HG02610 (cell line): ENCODE data around the gene VAC14.

ENCODE experiments used
- ATAC-seq: cut with Tn5 transposase; IDR thresholded peaks from one replicate; pipeline ENCODE4 v1.9.1; 2021; ENCODE audit warnings: mild to moderate bottlenecking, moderate library complexity; ENCODE audit not compliant: unreplicated experiment

VAC14 gene

GRCh38 chr16:70664325-70665112 lies 136.4 kb downstream of the VAC14 start:
- ATAC-seq = no peak

GRCh38 chr16:70663524-70664324 lies 137.2 kb downstream of the VAC14 start:
- ATAC-seq = no peak

DNA sequence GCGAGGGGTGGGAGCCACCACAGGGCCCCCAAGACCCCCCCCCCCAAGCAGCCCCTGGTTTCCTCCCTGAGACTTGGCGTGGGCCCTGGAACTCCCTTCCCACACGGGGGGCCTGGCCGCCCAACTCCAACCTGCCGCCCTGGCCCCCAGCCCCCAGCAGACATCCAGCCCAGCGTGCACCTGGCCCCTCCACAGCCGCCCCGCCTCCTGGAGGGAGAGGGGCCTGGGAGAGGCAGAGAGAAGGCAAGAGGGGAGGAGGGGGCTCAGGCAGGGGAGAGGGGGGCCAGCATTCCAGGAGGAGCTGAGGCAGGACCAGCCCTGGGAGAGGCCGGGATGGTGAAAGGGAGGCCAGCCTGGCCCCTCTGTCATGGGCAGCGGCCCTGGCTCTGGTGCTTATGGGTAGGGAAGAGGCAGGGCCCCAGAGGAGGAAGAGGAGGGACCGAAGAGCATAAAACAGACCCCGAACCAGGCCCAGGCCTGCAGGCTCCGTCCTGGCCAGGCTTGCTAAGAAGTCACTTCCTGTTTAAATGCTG lies 137.9 kb downstream of the VAC14 start:
- no peak for ATAC-seq

DNA sequence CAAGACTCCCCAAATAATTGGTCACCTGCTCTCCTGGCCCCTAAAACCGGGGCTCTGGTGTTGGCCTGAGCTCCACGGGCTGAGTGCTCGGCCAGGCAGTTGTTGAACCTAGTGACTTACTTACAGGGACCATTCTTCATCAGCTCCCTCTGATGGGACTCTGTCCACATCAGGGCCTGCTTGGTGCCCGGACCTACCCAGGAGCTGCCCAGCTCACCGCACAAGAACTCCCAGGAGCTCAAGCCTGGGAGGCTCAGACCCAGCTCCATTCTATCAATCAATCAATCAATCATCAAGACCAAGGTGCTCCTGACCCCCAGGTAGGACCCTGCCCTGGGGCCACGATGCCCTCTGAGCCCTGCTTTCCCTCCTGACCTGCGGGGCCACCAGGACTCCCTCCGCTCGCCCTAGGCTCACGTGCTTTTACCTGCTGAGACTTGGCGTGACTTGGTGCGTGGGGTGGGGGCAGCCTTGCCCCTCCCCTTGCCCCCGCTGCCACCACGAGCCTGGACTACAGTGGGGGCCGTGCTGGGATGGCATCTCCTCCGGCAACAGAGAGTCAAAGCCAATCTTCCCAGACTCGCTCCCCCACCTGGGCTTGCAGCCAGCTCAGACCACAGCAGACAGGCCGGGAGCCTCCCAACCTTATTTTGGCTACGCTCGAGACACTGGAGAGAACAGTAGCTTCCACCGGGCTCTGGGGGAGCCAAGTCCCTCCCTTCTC lies 138.9 kb downstream of the VAC14 start:
- no peak for ATAC-seq

DNA sequence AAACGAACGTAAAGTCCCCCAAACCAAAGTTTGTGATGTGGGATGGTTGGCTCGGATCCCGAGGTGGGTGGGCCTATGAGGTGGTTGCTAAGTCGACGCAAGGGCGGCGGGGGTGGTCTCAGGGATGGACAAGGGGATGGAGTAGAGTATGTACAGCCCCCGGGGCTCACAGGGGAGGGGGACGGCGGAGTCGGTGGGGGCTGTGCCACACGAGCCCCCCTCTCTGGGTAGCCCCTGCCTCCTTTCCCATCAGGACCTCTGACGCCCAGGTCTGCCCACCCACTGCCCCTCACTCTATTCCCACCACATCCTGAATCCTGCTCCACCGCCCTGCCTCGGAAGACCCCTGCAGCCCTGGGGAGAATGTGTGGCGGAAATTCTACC lies 139.4 kb downstream of the VAC14 start:
- no peak for ATAC-seq

DNA sequence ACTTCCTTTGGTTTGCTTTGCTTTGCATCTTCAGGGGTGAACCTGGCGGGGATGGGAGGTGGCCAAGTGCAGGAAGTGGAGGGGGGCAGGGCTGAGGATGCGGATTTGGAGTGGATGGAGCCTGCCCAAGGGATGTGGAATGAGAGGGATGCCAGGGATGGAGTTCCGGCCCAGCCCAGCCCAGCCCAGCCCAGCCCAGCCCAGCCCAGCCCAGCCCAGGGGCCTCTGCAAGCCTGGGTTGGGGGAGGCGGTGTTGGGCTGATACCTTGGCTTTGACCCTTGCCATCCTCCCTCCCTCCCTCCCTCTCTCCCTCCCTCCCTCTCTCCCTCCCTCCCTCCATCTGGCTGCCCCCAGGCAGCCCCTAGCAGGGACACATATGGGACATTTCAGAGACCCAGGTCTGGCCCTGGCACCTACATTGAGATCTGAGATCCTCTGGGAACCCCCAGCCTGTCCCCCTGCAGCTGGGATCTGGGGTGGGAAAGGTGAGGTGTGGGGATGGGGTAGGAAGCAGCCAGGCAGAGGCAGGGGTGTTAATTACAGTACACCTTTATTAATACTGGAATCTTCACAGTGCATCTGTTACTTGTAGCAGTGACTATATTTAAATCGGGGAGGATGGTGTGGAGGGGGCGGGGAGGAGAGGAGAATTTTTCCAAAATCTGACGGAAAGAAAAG lies 140.1 kb downstream of the VAC14 start:
- ATAC-seq = no peak

GRCh38 chr16:70659953-70660671 lies 140.8 kb downstream of the VAC14 start:
- ATAC-seq = no peak

DNA sequence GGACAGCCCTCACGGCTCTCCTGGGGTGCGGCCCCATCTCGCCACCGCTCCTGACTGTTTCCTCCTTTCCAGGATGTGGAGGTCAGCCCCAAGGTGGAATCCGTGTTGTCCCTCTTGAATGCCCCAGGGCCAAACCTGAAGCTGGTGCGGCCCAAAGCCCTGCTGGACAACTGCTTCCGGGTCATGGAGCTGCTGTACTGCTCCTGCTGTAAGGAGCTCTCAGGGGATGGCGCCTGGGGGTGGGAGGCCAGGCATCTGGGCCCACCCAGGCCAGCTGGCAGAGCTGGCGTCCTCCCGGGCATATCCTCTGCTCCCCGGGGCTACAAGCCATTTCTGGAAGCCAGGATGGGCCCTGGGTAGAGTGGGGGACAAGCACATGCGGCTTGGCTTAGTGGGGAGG lies 141.4 kb downstream of the VAC14 start:
- ATAC-seq = no peak

DNA sequence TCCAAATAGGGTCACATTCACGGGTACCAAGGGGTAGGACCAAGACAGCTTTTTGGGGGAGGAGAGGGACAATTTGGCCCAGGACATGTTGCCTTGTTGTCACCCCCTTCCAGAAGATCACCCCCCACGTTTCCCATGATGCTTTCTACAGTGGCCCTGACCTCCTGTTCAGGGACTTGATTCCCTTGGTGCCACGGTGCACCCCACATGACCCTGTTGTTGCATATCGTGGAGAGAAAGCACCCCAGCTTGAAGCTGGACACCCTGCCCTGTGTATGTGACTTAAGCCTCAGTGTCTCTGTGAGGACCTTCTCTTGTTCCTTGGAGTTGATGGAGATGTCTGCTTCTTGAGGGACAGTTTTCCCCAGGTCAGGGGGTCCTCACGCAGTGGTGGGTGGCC lies 142.0 kb downstream of the VAC14 start:
- no peak for ATAC-seq

- ATAC-seq = no peak
Measured at GRCh38 chr16:70657956-70658355, 143.0 kb downstream of the VAC14 start.

DNA sequence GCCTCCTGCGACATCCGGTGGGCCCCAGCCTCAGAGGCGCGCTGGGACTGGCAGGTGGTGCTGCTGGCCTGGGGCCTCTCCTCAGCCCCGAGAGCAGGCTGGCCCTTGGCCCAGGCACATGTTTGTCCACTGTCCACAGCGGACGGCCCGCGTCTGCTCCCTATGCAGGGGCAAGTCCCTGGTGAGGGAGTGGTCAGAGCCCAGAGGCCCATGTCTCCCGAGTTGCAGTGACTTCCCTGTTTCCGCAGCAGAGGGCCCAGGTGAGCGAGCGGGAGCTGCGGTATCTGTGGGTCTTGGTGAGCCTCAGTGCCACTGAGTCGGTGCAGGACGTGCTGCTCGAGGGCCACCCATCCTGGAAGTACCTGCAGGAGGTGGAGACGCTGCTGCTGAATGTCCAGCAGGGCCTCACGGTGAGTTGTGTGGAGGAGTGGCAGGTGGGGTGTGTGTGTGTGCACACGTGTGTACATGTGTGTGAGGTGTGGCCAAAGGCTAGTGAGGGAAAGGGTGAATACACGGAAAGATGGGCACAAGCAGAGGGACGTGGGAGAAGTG lies 144.2 kb downstream of the VAC14 start:
- ATAC-seq = no peak

GRCh38 chr16:70656065-70656711 lies 144.8 kb downstream of the VAC14 start:
- no peak for ATAC-seq

DNA sequence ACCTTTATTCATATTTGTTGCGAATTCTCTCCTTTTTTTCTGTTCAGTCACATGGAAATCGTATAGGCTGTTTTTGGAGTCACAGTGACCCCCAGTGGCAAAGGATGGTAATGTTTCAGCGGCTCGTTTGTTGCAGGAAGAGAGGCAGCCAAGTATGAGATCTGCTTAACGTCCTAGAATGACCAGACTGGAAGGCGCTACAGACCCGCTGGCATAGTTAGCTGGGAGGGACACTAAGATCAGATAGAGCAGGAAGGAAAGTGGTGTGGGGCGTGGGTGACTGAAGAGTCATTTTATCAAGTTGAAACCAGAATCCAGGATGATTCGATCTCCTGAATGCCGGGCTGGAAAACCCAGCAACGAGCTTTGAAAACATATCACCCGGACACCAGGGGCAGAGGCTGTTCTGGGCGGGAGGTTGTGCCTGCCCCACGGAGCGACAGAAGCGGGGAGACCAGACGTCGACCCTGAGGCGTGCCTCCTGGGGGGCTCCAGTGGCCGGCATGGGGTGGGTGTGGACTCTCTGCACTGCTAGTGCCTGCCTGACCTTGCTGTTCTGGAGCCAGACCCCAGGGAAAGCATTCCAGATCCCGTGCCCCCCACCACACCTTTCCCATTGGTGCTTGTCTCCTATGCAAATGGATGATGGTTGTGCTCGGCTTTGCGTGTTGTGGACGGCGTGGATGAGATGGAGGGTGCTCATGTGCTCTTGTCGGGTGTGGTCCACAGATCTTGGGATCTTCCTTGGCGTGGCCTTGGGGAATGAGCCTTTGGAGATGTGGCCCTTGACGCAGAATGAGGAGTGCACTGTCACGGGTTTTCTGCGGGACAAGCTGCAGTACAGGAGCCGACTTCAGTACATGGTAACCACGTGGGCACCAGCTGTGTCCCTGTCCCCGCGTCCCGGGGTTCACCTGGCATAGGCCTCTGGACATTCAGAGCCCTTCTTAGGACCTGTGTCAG lies 146.9 kb downstream of the VAC14 start:
- ATAC-seq = no peak

DNA sequence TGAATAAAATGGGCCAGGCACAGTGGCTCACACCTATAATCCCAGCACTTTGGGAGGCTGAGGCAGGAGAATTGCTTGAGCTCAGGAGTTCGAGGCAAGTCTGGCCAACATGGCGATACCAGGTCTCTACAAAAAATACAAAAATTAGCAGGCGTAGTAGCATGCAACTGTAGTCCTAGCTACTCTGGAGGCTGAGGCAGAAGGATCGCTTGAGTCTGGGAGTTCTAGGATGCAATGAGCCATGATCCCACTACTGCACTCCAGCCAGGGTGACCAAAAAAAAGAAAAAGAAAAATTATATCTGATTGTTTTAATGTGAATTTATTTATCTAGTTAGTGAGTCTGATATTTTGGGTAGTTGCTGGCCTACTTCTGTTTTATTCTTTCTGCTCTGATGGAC lies 147.6 kb downstream of the VAC14 start:
- ATAC-seq = no peak

- no peak for ATAC-seq
Measured at GRCh38 chr16:70652322-70652721, 148.6 kb downstream of the VAC14 start.

GRCh38 chr16:70651524-70651923 lies 149.4 kb downstream of the VAC14 start:
- no peak for ATAC-seq

GRCh38 chr16:70650216-70650615 lies 150.7 kb downstream of the VAC14 start:
- no peak for ATAC-seq

DNA sequence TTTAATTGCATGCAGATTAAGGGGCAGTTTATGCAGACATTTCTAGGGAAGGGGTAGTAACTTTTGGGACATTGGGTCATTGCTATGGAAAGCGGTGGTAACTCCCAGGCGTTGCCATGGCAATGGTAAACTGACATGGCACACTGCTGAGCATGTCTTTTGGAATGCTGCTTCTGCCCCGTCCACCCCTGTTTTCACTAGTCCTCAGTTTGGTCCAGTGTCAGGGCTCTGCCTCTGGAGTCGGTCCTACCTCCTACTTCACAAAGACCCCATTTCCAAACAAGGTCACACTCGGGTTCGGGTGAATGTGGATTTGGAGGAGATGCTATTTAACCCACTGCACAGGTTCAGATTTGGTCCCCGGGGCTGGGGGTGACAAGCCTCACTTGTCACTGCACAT lies 151.7 kb downstream of the VAC14 start:
- ATAC-seq = no peak
